H1 (cell line): ENCODE measurements around the gene ISM1.

Source experiments
- GABPA ChIP-seq: IDR thresholded peaks from 2 replicates; pipeline ENCODE4 v1.6.1; 2011; ENCODE audit warnings: mild to moderate bottlenecking, low read length, moderate library complexity, borderline replicate concordance; ENCODE audit not compliant: insufficient read depth
- HDAC6 ChIP-seq: IDR thresholded peaks from one replicate; pipeline ENCODE4 v1.7.1; 2012; ENCODE audit warnings: low read depth, mild to moderate bottlenecking, inconsistent platforms, low read length, moderate library complexity
- POLR2AphosphoS5 ChIP-seq: IDR thresholded peaks from 2 replicates; pipeline ENCODE4 v1.6.1; 2011; ENCODE audit warnings: low read depth, low read length
- TBP ChIP-seq: IDR thresholded peaks from 2 replicates; pipeline ENCODE4 v1.6.1; 2011; ENCODE audit warnings: low read depth, low read length, improper control_type of control experiment
- ZNF274 ChIP-seq: IDR thresholded peaks from 2 replicates; pipeline ENCODE4 v1.7.0; 2012; ENCODE audit warnings: low read length, borderline replicate concordance; ENCODE audit errors: extremely low read depth
- TF ChIP-seq, protein P1 (sequence below), 3 experiments: IDR thresholded peaks; 1 replicate in 2 of 3; 2 replicates in 1 of 3; pipeline versions ENCODE4 v1.5.1 to v1.6.1; 2011; ENCODE audit warnings: low read length in 3 of 3, mild to moderate bottlenecking in 3 of 3, inconsistent platforms in 2 of 3, low read depth in 1 of 3, moderate library complexity in 1 of 3; ENCODE audit not compliant: insufficient read depth in 1 of 3; ENCODE audit errors: control extremely low read depth in 1 of 3

DNA sequence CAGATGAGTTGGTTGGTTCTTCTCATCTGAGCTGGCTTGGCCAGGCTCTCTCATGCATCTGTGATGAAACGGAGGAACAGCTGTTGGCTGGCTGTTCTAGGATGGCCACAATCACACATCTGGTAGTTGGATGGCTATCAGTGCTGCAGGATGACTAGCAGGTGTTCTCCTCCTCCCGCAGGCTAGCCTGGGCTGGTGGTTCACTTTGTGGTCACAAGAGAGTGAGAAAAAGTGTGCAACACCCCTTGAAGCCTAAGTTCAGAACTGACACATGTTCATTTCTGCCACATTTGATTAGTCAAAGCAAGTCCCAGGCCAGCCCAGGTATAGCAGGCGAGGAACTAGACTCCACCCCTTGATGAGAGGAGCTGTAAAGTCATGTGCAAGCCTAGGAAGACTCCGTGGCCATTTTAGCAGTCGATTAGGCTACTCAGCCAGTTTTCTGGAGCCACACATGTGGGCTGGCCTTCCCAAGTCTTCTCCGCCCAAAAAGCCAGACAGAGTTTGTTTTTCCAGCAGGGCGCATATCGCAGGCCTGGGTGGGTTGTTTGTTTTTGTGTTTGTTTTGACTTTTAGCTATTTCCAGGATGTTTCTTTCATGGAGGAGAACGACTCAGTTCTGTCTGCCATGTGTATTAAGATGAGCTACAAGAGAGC, 120.8 kb downstream of the ISM1 start:
- TF ChIP-seq POLR2AphosphoS5 (no peak), GABPA (no peak), HDAC6 (no peak), ZNF274 (no peak), TBP (no peak)
- TF ChIP-seq, protein P1, sequence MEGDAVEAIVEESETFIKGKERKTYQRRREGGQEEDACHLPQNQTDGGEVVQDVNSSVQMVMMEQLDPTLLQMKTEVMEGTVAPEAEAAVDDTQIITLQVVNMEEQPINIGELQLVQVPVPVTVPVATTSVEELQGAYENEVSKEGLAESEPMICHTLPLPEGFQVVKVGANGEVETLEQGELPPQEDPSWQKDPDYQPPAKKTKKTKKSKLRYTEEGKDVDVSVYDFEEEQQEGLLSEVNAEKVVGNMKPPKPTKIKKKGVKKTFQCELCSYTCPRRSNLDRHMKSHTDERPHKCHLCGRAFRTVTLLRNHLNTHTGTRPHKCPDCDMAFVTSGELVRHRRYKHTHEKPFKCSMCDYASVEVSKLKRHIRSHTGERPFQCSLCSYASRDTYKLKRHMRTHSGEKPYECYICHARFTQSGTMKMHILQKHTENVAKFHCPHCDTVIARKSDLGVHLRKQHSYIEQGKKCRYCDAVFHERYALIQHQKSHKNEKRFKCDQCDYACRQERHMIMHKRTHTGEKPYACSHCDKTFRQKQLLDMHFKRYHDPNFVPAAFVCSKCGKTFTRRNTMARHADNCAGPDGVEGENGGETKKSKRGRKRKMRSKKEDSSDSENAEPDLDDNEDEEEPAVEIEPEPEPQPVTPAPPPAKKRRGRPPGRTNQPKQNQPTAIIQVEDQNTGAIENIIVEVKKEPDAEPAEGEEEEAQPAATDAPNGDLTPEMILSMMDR (IDR thresholded peaks at IDR 0.05; ENCODE audit: control extremely low read depth in 1 of 3, insufficient read depth in 1 of 3, low read depth in 1 of 3, low read length in 3 of 3) = no peak
